ENCODE results near the gene DOCK2.

The DOCK2 gene

GRCh38 chr5:169629847-169630548 lies 7.1 kb upstream of the DOCK2 start:
- H3K4me3 ChIP-seq (ENCODE audit: low read length in 2 of 2): no peak overlapping the region
- no peak overlapping the region for H3K4me2 ChIP-seq (ENCODE audit: insufficient read depth, low read length, poor library complexity, severe bottlenecking)
- H3K36me3 ChIP-seq (replicated peaks in 1 of 2; ENCODE audit: control insufficient read depth in 2 of 2, insufficient read depth in 2 of 2, low read length in 2 of 2): no peaks in the 10 kb centered on the region
- H2BK5ac ChIP-seq (ENCODE audit: low read length): no peak overlapping the region
- no CpG with 5 or more reads among the region's 6 CpGs for WGBS, 2 donors (ENCODE audit: extremely low coverage in 2 of 2, insufficient read length in 2 of 2, insufficient replicate concordance in 1 of 2)
- no peak overlapping the region for H2BK15ac ChIP-seq (ENCODE audit: low read length)
- H3K4ac ChIP-seq (ENCODE audit: low read length): no peak overlapping the region
- no peak overlapping the region for H3K14ac ChIP-seq (ENCODE audit: low read length)
- no peak overlapping the region for H3K9ac ChIP-seq (ENCODE audit: low read depth, low read length, poor library complexity)
- no peak overlapping the region for H2AFZ ChIP-seq (ENCODE audit: low read length)
- no peak overlapping the region for H3K27ac ChIP-seq (replicated peaks; ENCODE audit: low read length)
- H2BK120ac ChIP-seq (ENCODE audit: low read depth, low read length): no peak overlapping the region
- H3K23ac ChIP-seq (ENCODE audit: low read depth, low read length, poor library complexity): no peak overlapping the region
- no peaks in the 10 kb centered on the region for H3K27me3 ChIP-seq (ENCODE audit: control insufficient read depth in 3 of 3, insufficient read depth in 3 of 3, low read depth in 1 of 3, low read length in 3 of 3)
- H3K18ac ChIP-seq (ENCODE audit: low read length): no peak overlapping the region
- no peak overlapping the region for H4K91ac ChIP-seq (ENCODE audit: low read depth, low read length, poor library complexity)
- DNase-seq (ENCODE audit: low spot score): no peak
- H3K79me1 ChIP-seq (ENCODE audit: low read depth, low read length): no peaks in the 10 kb centered on the region
- H2AK5ac ChIP-seq (ENCODE audit: low read depth, low read length): no peak overlapping the region
- no peaks in the 10 kb centered on the region for H3K4me1 ChIP-seq (ENCODE audit: control insufficient read depth in 2 of 2, insufficient read depth in 1 of 2, low read depth in 1 of 2, low read length in 2 of 2)
- no peaks in the 10 kb centered on the region for H3K9me3 ChIP-seq (replicated peaks in 1 of 2; ENCODE audit: control insufficient read depth in 2 of 2, insufficient read depth in 1 of 2, low read depth in 1 of 2, low read length in 2 of 2)
- H4K8ac ChIP-seq (ENCODE audit: low read depth, low read length): no peak overlapping the region
- no peak overlapping the region for H2BK12ac ChIP-seq (ENCODE audit: low read length)

DNA sequence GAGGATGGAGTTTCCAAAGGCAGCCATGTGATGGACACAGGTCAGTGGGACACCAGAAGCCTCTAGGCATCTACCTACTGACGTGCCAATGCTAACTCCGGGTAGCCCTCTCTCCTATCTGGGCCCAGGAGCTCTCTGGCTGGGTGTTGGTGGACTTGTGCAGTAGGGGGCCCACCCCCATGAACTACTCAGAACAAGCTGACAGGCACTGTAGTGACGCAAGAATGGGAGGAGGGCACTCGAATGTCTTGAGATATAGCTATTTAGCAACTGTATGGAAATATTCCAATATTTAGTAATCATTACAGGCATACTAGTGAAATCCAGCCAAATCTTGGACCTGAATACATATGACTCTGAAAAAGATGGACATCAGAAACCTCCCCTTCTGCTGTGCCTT lies 5.7 kb upstream of the DOCK2 start:
- no peak overlapping the region for H4K8ac ChIP-seq (ENCODE audit: low read depth, low read length)
- H2AFZ ChIP-seq (ENCODE audit: low read length): no peak overlapping the region
- no peak overlapping the region for H3K14ac ChIP-seq (ENCODE audit: low read length)
- H3K79me1 ChIP-seq (ENCODE audit: low read depth, low read length): no peaks in the 10 kb centered on the region
- DNase-seq (ENCODE audit: low spot score): no peak
- no peak overlapping the region for H2BK15ac ChIP-seq (ENCODE audit: low read length)
- no peaks in the 10 kb centered on the region for H3K4me1 ChIP-seq (ENCODE audit: control insufficient read depth in 2 of 2, insufficient read depth in 1 of 2, low read depth in 1 of 2, low read length in 2 of 2)
- H3K4me2 ChIP-seq (ENCODE audit: insufficient read depth, low read length, poor library complexity, severe bottlenecking): no peak overlapping the region
- H4K91ac ChIP-seq (ENCODE audit: low read depth, low read length, poor library complexity): no peak overlapping the region
- H2BK120ac ChIP-seq (ENCODE audit: low read depth, low read length): no peak overlapping the region
- H2BK5ac ChIP-seq (ENCODE audit: low read length): no peak overlapping the region
- no peak overlapping the region for H3K18ac ChIP-seq (ENCODE audit: low read length)
- no peaks in the 10 kb centered on the region for H3K9me3 ChIP-seq (replicated peaks in 1 of 2; ENCODE audit: control insufficient read depth in 2 of 2, insufficient read depth in 1 of 2, low read depth in 1 of 2, low read length in 2 of 2)
- H3K27ac ChIP-seq (replicated peaks; ENCODE audit: low read length): no peak overlapping the region
- H3K36me3 ChIP-seq (replicated peaks in 1 of 2; ENCODE audit: control insufficient read depth in 2 of 2, insufficient read depth in 2 of 2, low read length in 2 of 2): no peaks in the 10 kb centered on the region
- no peak overlapping the region for H3K9ac ChIP-seq (ENCODE audit: low read depth, low read length, poor library complexity)
- H3K4me3 ChIP-seq (ENCODE audit: low read length in 2 of 2): no peak overlapping the region
- no peak overlapping the region for H2BK12ac ChIP-seq (ENCODE audit: low read length)
- peaks cover 0 to 3% (median 0%) of the 10 kb centered on the region in 3 experiments for H3K27me3 ChIP-seq (ENCODE audit: control insufficient read depth in 3 of 3, insufficient read depth in 3 of 3, low read depth in 1 of 3, low read length in 3 of 3)
- H3K4ac ChIP-seq (ENCODE audit: low read length): no peak overlapping the region
- no peak overlapping the region for H2AK5ac ChIP-seq (ENCODE audit: low read depth, low read length)
- H3K23ac ChIP-seq (ENCODE audit: low read depth, low read length, poor library complexity): no peak overlapping the region
- no CpG with 5 or more reads among the region's 4 CpGs for WGBS, 2 donors (ENCODE audit: extremely low coverage in 2 of 2, insufficient read length in 2 of 2, insufficient replicate concordance in 1 of 2)

GRCh38 chr5:169632946-169633345 lies 4.1 kb upstream of the DOCK2 start:
- Histone ChIP-seq H2BK120ac (ENCODE audit: low read depth, low read length) (no peak overlapping the region), H3K4ac (ENCODE audit: low read length) (no peak overlapping the region), H3K27me3 (ENCODE audit: control insufficient read depth in 3 of 3, insufficient read depth in 3 of 3, low read depth in 1 of 3, low read length in 3 of 3) (peaks cover 0 to 18% (median 12%) of the 10 kb centered on the region in 3 experiments), H3K4me1 (ENCODE audit: control insufficient read depth in 2 of 2, insufficient read depth in 1 of 2, low read depth in 1 of 2, low read length in 2 of 2) (peaks cover 0 to 2% of the 10 kb centered on the region in 2 donors), H2BK15ac (ENCODE audit: low read length) (no peak overlapping the region), H3K23ac (ENCODE audit: low read depth, low read length, poor library complexity) (no peak overlapping the region), H2BK5ac (ENCODE audit: low read length) (no peak overlapping the region), H2AFZ (ENCODE audit: low read length) (no peak overlapping the region), H3K9ac (ENCODE audit: low read depth, low read length, poor library complexity) (no peak overlapping the region), H3K18ac (ENCODE audit: low read length) (no peak overlapping the region), H4K91ac (ENCODE audit: low read depth, low read length, poor library complexity) (no peak overlapping the region), H3K36me3 (replicated peaks in 1 of 2; ENCODE audit: control insufficient read depth in 2 of 2, insufficient read depth in 2 of 2, low read length in 2 of 2) (no peaks in the 10 kb centered on the region), H3K79me1 (ENCODE audit: low read depth, low read length) (no peaks in the 10 kb centered on the region), H3K27ac (replicated peaks; ENCODE audit: low read length) (no peak overlapping the region), H3K4me2 (ENCODE audit: insufficient read depth, low read length, poor library complexity, severe bottlenecking) (no peak overlapping the region), H3K4me3 (ENCODE audit: low read length in 2 of 2) (no peak overlapping the region), H4K8ac (ENCODE audit: low read depth, low read length) (no peak overlapping the region), H3K14ac (ENCODE audit: low read length) (no peak overlapping the region), H2AK5ac (ENCODE audit: low read depth, low read length) (no peak overlapping the region), H2BK12ac (ENCODE audit: low read length) (no peak overlapping the region), H3K9me3 (replicated peaks in 1 of 2; ENCODE audit: control insufficient read depth in 2 of 2, insufficient read depth in 1 of 2, low read depth in 1 of 2, low read length in 2 of 2) (no peaks in the 10 kb centered on the region)
- no peak for DNase-seq (ENCODE audit: low spot score)
- WGBS, 2 donors (ENCODE audit: extremely low coverage in 2 of 2, insufficient read length in 2 of 2, insufficient replicate concordance in 1 of 2): no CpG with 5 or more reads among the region's 1 CpG

GRCh38 chr5:169634606-169635005 lies 2.5 kb upstream of the DOCK2 start:
- H3K4ac ChIP-seq (ENCODE audit: low read length): no peak overlapping the region

More at GRCh38 chr5:169634606-169635005, 2.5 kb upstream of the DOCK2 start:
- no peak overlapping the region for H2AFZ ChIP-seq (ENCODE audit: low read length)
- H3K27ac ChIP-seq (replicated peaks; ENCODE audit: low read length): no peak overlapping the region
- no peak overlapping the region for H2AK5ac ChIP-seq (ENCODE audit: low read depth, low read length)
- H4K91ac ChIP-seq (ENCODE audit: low read depth, low read length, poor library complexity): no peak overlapping the region
- no peak overlapping the region for H3K18ac ChIP-seq (ENCODE audit: low read length)
- H2BK12ac ChIP-seq (ENCODE audit: low read length): no peak overlapping the region
- H3K4me1 ChIP-seq (ENCODE audit: control insufficient read depth in 2 of 2, insufficient read depth in 1 of 2, low read depth in 1 of 2, low read length in 2 of 2): peaks cover 0 to 2% of the 10 kb centered on the region in 2 donors
- no peak overlapping the region for H4K8ac ChIP-seq (ENCODE audit: low read depth, low read length)
- no CpG with 5 or more reads among the region's 1 CpG for WGBS, 2 donors (ENCODE audit: extremely low coverage in 2 of 2, insufficient read length in 2 of 2, insufficient replicate concordance in 1 of 2)
- H3K4me2 ChIP-seq (ENCODE audit: insufficient read depth, low read length, poor library complexity, severe bottlenecking): no peak overlapping the region
- H3K9me3 ChIP-seq (replicated peaks in 1 of 2; ENCODE audit: control insufficient read depth in 2 of 2, insufficient read depth in 1 of 2, low read depth in 1 of 2, low read length in 2 of 2): peaks cover 0 to 3% of the 10 kb centered on the region in 2 donors
- H2BK5ac ChIP-seq (ENCODE audit: low read length): no peak overlapping the region
- H2BK15ac ChIP-seq (ENCODE audit: low read length): no peak overlapping the region
- H3K4me3 ChIP-seq (ENCODE audit: low read length in 2 of 2): no peak overlapping the region
- H3K79me1 ChIP-seq (ENCODE audit: low read depth, low read length): no peaks in the 10 kb centered on the region
- H3K36me3 ChIP-seq (replicated peaks in 1 of 2; ENCODE audit: control insufficient read depth in 2 of 2, insufficient read depth in 2 of 2, low read length in 2 of 2): no peaks in the 10 kb centered on the region
- no peak overlapping the region for H3K23ac ChIP-seq (ENCODE audit: low read depth, low read length, poor library complexity)
- H3K9ac ChIP-seq (ENCODE audit: low read depth, low read length, poor library complexity): no peak overlapping the region
- no peak for DNase-seq (ENCODE audit: low spot score)
- H2BK120ac ChIP-seq (ENCODE audit: low read depth, low read length): no peak overlapping the region
- no peak overlapping the region for H3K14ac ChIP-seq (ENCODE audit: low read length)
- H3K27me3 ChIP-seq (ENCODE audit: control insufficient read depth in 3 of 3, insufficient read depth in 3 of 3, low read depth in 1 of 3, low read length in 3 of 3): peaks cover 0 to 21% (median 19%) of the 10 kb centered on the region in 3 experiments

Data from neuronal stem cell (in vitro differentiated cells).